ENCODE measurements around the gene BCL11A. TPM values are rescaled to one million over a fixed set of nuclear protein-coding genes. Genes with fewer than 3 reads are reported as not detected.

Gene BCL11A
- total and polyA plus RNA-seq, 2 of the 13 experiments (the other 11 are each of a cell fraction or from before 2014, with no cell fraction given) = not detected

DNA sequence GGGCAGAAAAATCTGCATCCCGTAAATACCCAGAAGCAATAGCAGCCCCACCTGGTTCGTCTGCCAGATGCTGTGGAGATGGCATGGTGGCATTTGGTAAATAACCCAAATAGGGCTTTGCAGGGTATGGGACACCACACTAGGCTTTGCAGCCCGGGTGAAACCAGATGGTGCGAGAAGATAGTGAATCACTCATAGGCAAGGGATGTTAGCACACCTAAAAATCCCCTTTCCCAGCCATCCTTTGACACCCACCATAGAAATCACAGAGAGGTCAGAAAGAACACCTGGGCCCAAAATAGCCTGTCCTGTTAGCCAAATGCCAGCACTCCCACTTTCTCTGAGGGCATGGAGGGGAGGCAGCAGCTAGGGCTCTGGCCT, 47.6 kb downstream of the BCL11A start:
- Histone ChIP-seq H3K79me2 (ENCODE audit: insufficient read depth, low read length) (no peaks in the 10 kb centered on the region), H3K36me3 (replicated peaks in 1 of 2; ENCODE audit: control insufficient read depth in 1 of 2, insufficient read depth in 2 of 2, low read length in 2 of 2) (no peaks in the 10 kb centered on the region), H3K27me3 (ENCODE audit: control insufficient read depth in 1 of 2, insufficient read depth in 2 of 2, low read length in 2 of 2) (peaks cover 4 to 62% of the 10 kb centered on the region in 2 experiments; a peak in 3 of 5 replicates), H3K4me2 (ENCODE audit: low read depth, low read length) (no peak overlapping the region), H3K4me1 (ENCODE audit: insufficient read depth, low read length) (no peaks in the 10 kb centered on the region), H4K20me1 (ENCODE audit: insufficient read depth, low read length) (no peaks in the 10 kb centered on the region), H3K9me3 (ENCODE audit: low read length) (no peaks in the 10 kb centered on the region), H3K27ac (ENCODE audit: extremely low read length, insufficient read depth, low read length) (no peak overlapping the region), H3K4me3 (replicated peaks in 1 of 3; ENCODE audit: insufficient read depth in 1 of 3, low read depth in 2 of 3, low read length in 3 of 3) (no peak overlapping the region), H2AFZ (ENCODE audit: low read length) (no peak overlapping the region), H3K9ac (ENCODE audit: insufficient read depth, low read depth, low read length) (no peak overlapping the region)
- DNase-seq (ENCODE audit: low spot score) (no peak), ATAC-seq (no peak), FAIRE-seq (no peak)
- POLR2A ChIA-PET = no interaction called here
- intact Hi-C loops (cut with micrococcal nuclease; ENCODE audit: unreplicated experiment) (no loop called here), in situ Hi-C loops (cut with HindIII; ENCODE audit: extremely low pct_ligation_motif_present, low pct_unique_long_range_greater_than_20kb) (no loop called here)
- BruUV-seq (replicated peaks) = no TSS peak
- TF ChIP-seq ZNF709 (CRISPR knock-in tag; IDR thresholded peaks at IDR 0.05) (no peak), ZFP1 (CRISPR knock-in tag; IDR thresholded peaks at IDR 0.05) (no peak), SMARCE1 (IDR thresholded peaks at IDR 0.05; ENCODE audit: borderline replicate concordance) (no peak), MYNN (CRISPR knock-in tag; IDR thresholded peaks at IDR 0.05; ENCODE audit: low read depth) (no peak), CEBPG (CRISPR knock-in tag; IDR thresholded peaks at IDR 0.05) (no peak), RERE (CRISPR knock-in tag; IDR thresholded peaks at IDR 0.05; ENCODE audit: low read depth) (no peak), SP1 (IDR thresholded peaks at IDR 0.05) (no peak), SP1 (CRISPR knock-in tag; IDR thresholded peaks at IDR 0.05) (no peak), ZNF570 (CRISPR knock-in tag; IDR thresholded peaks at IDR 0.05; ENCODE audit: borderline replicate concordance) (no peak), ZNF530 (CRISPR knock-in tag; IDR thresholded peaks at IDR 0.05; ENCODE audit: low read depth) (no peak), ZEB1 (IDR thresholded peaks at IDR 0.05; ENCODE audit: insufficient replicate concordance, low read depth) (no peak), ZNF256 (CRISPR knock-in tag; conservative IDR thresholded peaks at IDR 0.05) (no peak), ZKSCAN8 (CRISPR knock-in tag; IDR thresholded peaks at IDR 0.05; ENCODE audit: borderline replicate concordance) (no peak), ZNF550 (CRISPR knock-in tag; IDR thresholded peaks at IDR 0.05; ENCODE audit: borderline replicate concordance) (no peak), TOE1 (CRISPR knock-in tag; IDR thresholded peaks at IDR 0.05) (no peak), GLI4 (CRISPR knock-in tag; IDR thresholded peaks at IDR 0.05; ENCODE audit: borderline replicate concordance) (no peak), ZNF772 (CRISPR knock-in tag; IDR thresholded peaks at IDR 0.05) (no peak), FIP1L1 (IDR thresholded peaks at IDR 0.05; ENCODE audit: borderline replicate concordance, insufficient read depth, low read depth, low read length) (no peak), PHF8 (CRISPR knock-in tag; IDR thresholded peaks at IDR 0.05) (no peak), CCAR2 (optimal IDR thresholded peaks at IDR 0.05; ENCODE audit: low read depth, low read length) (no peak)
- TF ChIP-seq, protein P1, sequence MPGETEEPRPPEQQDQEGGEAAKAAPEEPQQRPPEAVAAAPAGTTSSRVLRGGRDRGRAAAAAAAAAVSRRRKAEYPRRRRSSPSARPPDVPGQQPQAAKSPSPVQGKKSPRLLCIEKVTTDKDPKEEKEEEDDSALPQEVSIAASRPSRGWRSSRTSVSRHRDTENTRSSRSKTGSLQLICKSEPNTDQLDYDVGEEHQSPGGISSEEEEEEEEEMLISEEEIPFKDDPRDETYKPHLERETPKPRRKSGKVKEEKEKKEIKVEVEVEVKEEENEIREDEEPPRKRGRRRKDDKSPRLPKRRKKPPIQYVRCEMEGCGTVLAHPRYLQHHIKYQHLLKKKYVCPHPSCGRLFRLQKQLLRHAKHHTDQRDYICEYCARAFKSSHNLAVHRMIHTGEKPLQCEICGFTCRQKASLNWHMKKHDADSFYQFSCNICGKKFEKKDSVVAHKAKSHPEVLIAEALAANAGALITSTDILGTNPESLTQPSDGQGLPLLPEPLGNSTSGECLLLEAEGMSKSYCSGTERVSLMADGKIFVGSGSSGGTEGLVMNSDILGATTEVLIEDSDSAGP (CRISPR knock-in tag; IDR thresholded peaks at IDR 0.05; ENCODE audit: borderline replicate concordance) = no peak
- CTCF ChIA-PET (ENCODE audit: low intra/inter-chr PET ratio, low total read pairs) = no interaction called here
- WGBS (ENCODE audit: low lambda C conversion rate) = 52% methylated on average over 4 of the region's 4 CpGs

Measured in HepG2 (cell line).